NCI-H510A treated with DMSO at 0.1 percent for 48 hours (cell line): ENCODE data around the gene TENT5A.
A peak's percentile ranks its signal among the peaks of the same experiment; 100 is the strongest.
"Not testable (repeated sequence)": the region's sequence is repeated elsewhere in the genome, so short reads cannot be mapped to it uniquely, and the experiment has no call there.

Source experiments
- DNase-seq: peaks from one replicate; lab custom pipeline; 2025; lab: John Stamatoyannopoulos, UW

TENT5A gene

GRCh38 chr6:81752084-81752920 is at the start of gene TENT5A:
Gene TENT5A (minus strand): TSS chr6:81752681. CDS start chr6:81752141, 540 bp downstream.
- DNase-seq, result peak; percentile 70

GRCh38 chr6:81801489-81801888 is 49.0 kb upstream of the TENT5A start:
- no peak for DNase-seq

- no peak for DNase-seq
Observed at GRCh38 chr6:81800666-81801065, 48.2 kb upstream of the TENT5A start.

GRCh38 chr6:81799323-81799722 is 46.8 kb upstream of the TENT5A start:
- no peak for DNase-seq

GRCh38 chr6:81797591-81797990 is 45.1 kb upstream of the TENT5A start:
- no peak for DNase-seq

GRCh38 chr6:81795890-81796289 is 43.4 kb upstream of the TENT5A start:
- no peak for DNase-seq

- DNase-seq, result no peak
Observed at GRCh38 chr6:81793821-81794475, 41.5 kb upstream of the TENT5A start.

- DNase-seq, result no peak
Observed at GRCh38 chr6:81792826-81793225, 40.3 kb upstream of the TENT5A start.

GRCh38 chr6:81791756-81792155 is 39.3 kb upstream of the TENT5A start:
- DNase-seq, result no peak

GRCh38 chr6:81790034-81790433 is 37.6 kb upstream of the TENT5A start:
- DNase-seq, result no peak

GRCh38 chr6:81789291-81789690 is 36.8 kb upstream of the TENT5A start:
- no peak for DNase-seq

GRCh38 chr6:81788748-81789147 is 36.3 kb upstream of the TENT5A start:
- DNase-seq, result no peak

GRCh38 chr6:81787313-81788068 is 35.0 kb upstream of the TENT5A start:
- DNase-seq, result no peak

- no peak for DNase-seq
Observed at GRCh38 chr6:81786150-81786549, 33.7 kb upstream of the TENT5A start.

GRCh38 chr6:81785377-81785776 is 32.9 kb upstream of the TENT5A start:
- peak; percentile 47 for DNase-seq

GRCh38 chr6:81783893-81784292 is 31.4 kb upstream of the TENT5A start:
- no peak for DNase-seq

- DNase-seq, result no peak
Observed at GRCh38 chr6:81781624-81782023, 29.1 kb upstream of the TENT5A start.

GRCh38 chr6:81777586-81778268 is 25.2 kb upstream of the TENT5A start:
- no peak for DNase-seq

GRCh38 chr6:81776219-81776618 is 23.7 kb upstream of the TENT5A start:
- DNase-seq, result not testable (repeated sequence)

GRCh38 chr6:81774542-81774941 is 22.1 kb upstream of the TENT5A start:
- DNase-seq, result no peak

- DNase-seq, result no peak
Observed at GRCh38 chr6:81773887-81774286, 21.4 kb upstream of the TENT5A start.

- no peak for DNase-seq
Observed at GRCh38 chr6:81772741-81773140, 20.3 kb upstream of the TENT5A start.
